NCI-H446 treated with DMSO at 0.1 percent for 48 hours (cell line): ENCODE data around the gene UBB.

Source experiments
- DNase-seq: peaks from one replicate; lab custom pipeline; 2025; lab: John Stamatoyannopoulos, UW

UBB gene

GRCh38 chr17:16417896-16418684 lies 37.2 kb downstream of the UBB start:
- no peak for DNase-seq

GRCh38 chr17:16418685-16419068 lies 37.8 kb downstream of the UBB start:
- no peak for DNase-seq

GRCh38 chr17:16419074-16419928 lies 38.4 kb downstream of the UBB start:
- no peak for DNase-seq

GRCh38 chr17:16419929-16420271 lies 39.0 kb downstream of the UBB start:
- DNase-seq: no peak

GRCh38 chr17:16422416-16422815 lies 41.5 kb downstream of the UBB start:
- no peak for DNase-seq

GRCh38 chr17:16423226-16423872 lies 42.5 kb downstream of the UBB start:
- no peak for DNase-seq

- no peak for DNase-seq
These were observed 44.3 kb downstream of the UBB start for GRCh38 chr17:16425202-16425601.

GRCh38 chr17:16425698-16426659 lies 45.1 kb downstream of the UBB start:
- no peak for DNase-seq

- DNase-seq: no peak
These were observed 46.1 kb downstream of the UBB start for GRCh38 chr17:16427020-16427419.

- DNase-seq: no peak
These were observed 47.4 kb downstream of the UBB start for GRCh38 chr17:16428098-16428882.

- DNase-seq: no peak
These were observed 48.2 kb downstream of the UBB start for GRCh38 chr17:16429083-16429482.

GRCh38 chr17:16430650-16431049 lies 49.8 kb downstream of the UBB start:
- DNase-seq: no peak

- DNase-seq: no peak
These were observed 51.1 kb downstream of the UBB start for GRCh38 chr17:16432017-16432416.
